Measurements from ENCODE around the gene EIF1. TPM values are rescaled to one million over a fixed set of nuclear protein-coding genes. Genes with fewer than 3 reads are reported as not detected.

The EIF1 gene
- 90.0 and 97.9 TPM in 2 replicates for total RNA-seq

DNA sequence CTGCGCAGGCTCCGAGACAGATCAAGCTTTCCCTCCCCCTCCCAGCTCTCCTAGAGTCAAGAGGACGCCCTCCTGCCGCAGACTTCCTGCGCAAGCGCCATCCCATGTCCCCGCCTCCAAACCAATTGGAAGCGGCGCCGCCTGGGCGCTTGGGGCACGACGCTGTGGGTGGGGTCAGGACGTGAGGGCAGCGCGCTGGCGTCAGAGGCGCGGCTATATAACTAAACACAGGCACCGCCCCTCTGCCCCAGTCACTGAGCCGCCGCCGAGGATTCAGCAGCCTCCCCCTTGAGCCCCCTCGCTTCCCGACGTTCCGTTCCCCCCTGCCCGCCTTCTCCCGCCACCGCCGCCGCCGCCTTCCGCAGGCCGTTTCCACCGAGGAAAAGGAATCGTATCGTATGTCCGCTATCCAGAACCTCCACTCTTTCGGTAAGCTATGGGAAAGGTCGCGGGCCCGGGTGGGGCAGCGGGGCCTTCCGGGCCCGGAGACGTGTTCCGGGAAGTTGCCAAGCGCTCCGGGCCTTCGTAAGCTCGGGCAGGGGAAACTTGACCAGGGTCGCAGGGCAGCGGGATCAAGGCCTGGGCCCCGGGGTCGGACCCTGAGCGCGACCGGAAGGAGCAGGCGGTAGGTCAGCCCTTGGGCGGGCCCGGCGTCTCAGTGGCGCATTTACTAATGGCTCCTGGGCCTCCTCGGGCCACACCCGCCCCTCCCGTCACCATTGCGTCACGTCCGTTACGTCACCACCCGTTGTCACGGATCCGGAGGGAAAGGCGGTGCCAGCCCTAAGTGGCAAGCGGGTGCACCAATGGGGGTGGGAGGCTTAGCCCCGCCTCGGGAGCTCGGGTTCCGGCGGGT, at the start of gene EIF1:
TSS of gene EIF1 (plus strand) at position 245 of the 856 bp plus-strand sequence. CDS start at position 399, 154 bp downstream.

DNA sequence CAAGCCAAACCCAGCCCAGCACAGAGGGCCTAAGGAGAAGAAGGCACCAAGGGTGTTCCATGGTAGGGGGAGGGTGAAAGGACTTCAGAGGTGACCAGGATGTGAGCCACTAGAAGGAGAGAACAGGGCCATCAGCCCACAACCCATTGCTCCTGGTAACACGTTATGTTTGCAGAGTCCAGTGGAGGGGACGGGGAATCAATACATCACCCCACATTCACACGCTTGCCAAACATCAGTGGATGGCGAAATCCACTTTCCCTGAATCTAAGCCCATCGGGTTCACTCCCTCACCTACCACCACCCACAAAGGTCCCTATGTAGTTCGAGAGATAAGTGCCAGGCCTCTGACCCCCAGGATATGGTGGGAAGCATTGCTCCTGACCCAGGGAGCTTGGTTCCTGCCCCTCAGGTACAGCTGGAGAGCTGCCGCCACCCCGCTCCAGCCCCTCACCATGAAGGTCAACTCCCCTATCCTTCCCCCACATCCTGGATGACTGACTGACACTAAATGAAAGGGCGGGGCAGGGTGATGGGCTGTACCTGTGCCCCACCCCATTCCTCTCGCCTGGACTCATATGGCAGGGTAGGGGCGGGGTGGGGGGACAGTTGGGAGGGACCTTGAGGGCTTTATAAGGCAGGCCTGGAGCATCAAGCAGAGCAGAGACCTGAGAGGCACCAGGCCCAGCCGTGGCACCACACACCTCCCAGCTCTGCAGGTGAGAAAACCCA, 23.1 kb downstream of the EIF1 start, which contains the start of gene GAST:
TSS of gene GAST (plus strand) at position 663 of the 732 bp plus-strand sequence. CDS start 3,106 bp downstream, outside the sequence.

DNA sequence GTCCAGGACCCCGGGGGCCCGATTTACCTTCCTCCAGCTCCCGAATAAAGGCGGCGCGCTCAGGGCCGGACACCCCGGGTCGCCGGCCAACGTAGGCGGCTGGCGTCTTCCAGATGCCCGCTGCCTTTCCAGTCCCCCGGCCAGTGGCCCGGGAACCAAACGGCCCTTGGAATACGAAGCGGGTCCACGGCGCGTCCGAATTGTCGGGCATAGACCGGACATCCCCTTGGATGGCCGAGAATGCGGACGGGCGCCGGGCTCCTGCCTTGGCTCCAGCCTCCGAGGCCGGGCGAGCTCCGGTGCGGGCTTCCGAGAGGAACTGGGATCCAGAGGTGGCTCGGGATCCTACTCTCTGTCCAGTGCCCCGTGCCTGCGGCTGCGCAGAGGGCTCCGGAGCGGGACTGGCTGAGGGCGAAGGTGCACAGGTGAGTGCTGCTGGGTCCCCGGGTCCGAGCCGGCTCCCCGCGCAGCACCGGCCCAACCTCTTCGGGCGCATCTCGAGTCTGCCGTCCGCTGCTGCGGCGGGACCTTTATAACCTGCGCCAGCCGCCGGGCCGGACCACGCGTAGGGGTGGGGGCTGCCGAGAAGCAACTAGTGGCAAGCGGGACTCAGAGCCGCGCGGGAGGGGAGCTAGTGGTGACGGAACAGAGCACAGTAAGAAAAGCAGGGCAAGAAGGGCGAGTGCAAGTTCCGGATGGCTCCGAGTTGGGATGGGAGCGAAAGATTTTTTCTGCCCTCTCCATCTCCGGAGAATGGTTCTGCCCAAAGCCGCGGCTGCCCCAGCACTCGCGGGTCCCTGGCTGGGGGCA, 45.7 kb downstream of the EIF1 start, which contains the start of gene HAP1:
TSS of gene HAP1 (minus strand) at position 505 of the 810 bp plus-strand sequence. CDS start at position 496, 9 bp downstream.

Other genes with a start within 250 kb of the EIF1 start
- 0.09 and 0.14 TPM in 2 replicates for gene KRT38, start 247.9 kb upstream of the EIF1 start, total RNA-seq
- gene KRT32, start 221.5 kb upstream of the EIF1 start, total RNA-seq: under 0.01 TPM in 1 of 2 replicates, not detected in the other
- gene KRT35, start 207.7 kb upstream of the EIF1 start, total RNA-seq: not detected in 2 replicates
- not detected in 2 replicates for gene KRT36, start 199.0 kb upstream of the EIF1 start, total RNA-seq
- gene KRT13, start 183.3 kb upstream of the EIF1 start, total RNA-seq: 0.28 and 0.65 TPM in 2 replicates
- 0.43 and 0.74 TPM in 2 replicates for gene KRT15, start 170.0 kb upstream of the EIF1 start, total RNA-seq
- gene KRT19, start 160.6 kb upstream of the EIF1 start, total RNA-seq: 33.6 and 58.1 TPM in 2 replicates
- not detected in 2 replicates for gene KRT9, start 116.8 kb upstream of the EIF1 start, total RNA-seq
- 0.14 and 0.18 TPM in 2 replicates for gene KRT14, start 102.0 kb upstream of the EIF1 start, total RNA-seq
- gene KRT16, start 76.1 kb upstream of the EIF1 start, total RNA-seq: 0.28 and 0.37 TPM in 2 replicates
- 6.4 and 7.3 TPM in 2 replicates for gene KRT17, start 64.3 kb upstream of the EIF1 start, total RNA-seq
- gene GAST, start 23.4 kb downstream of the EIF1 start, total RNA-seq: not detected in 2 replicates
- under 0.01 and 0.18 TPM in 2 replicates for gene HAP1, start 45.8 kb downstream of the EIF1 start, total RNA-seq
- gene JUP, start 97.8 kb downstream of the EIF1 start, total RNA-seq: 13.8 and 14.1 TPM in 2 replicates
- gene P3H4, start 123.1 kb downstream of the EIF1 start, total RNA-seq: 86.2 and 106 TPM in 2 replicates
- 293 and 454 TPM in 2 replicates for gene FKBP10, start 124.1 kb downstream of the EIF1 start, total RNA-seq
- gene NT5C3B, start 147.3 kb downstream of the EIF1 start, total RNA-seq: 78.4 and 83.1 TPM in 2 replicates
- 0.43 and 0.55 TPM in 2 replicates for gene KLHL10, start 148.9 kb downstream of the EIF1 start, total RNA-seq
- 26.0 and 26.2 TPM in 2 replicates for gene KLHL11, start 176.5 kb downstream of the EIF1 start, total RNA-seq
- 260 and 291 TPM in 2 replicates for gene ACLY, start 230.1 kb downstream of the EIF1 start, total RNA-seq
- 0.74 and 1.1 TPM in 2 replicates for gene ODAD4, start 241.7 kb downstream of the EIF1 start, total RNA-seq